HG03159 (cell line): ENCODE measurements around the gene PLCB1.
"Not testable (repeated sequence)": the region's sequence is repeated elsewhere in the genome, so short reads cannot be mapped to it uniquely, and the experiment has no call there.

Experiments
- ATAC-seq: cut with Tn5 transposase; IDR thresholded peaks from one replicate; pipeline ENCODE4 v1.9.1; 2021; ENCODE audit warnings: mild to moderate bottlenecking, moderate library complexity; ENCODE audit not compliant: unreplicated experiment

Gene PLCB1

GRCh38 chr20:8155229-8155628 is 23.2 kb downstream of the PLCB1 start:
- ATAC-seq = no peak

- ATAC-seq = no peak
Observed at GRCh38 chr20:8155812-8156211, 23.7 kb downstream of the PLCB1 start.

GRCh38 chr20:8156235-8157079 is 24.4 kb downstream of the PLCB1 start:
- ATAC-seq = peak; percentile 81

DNA sequence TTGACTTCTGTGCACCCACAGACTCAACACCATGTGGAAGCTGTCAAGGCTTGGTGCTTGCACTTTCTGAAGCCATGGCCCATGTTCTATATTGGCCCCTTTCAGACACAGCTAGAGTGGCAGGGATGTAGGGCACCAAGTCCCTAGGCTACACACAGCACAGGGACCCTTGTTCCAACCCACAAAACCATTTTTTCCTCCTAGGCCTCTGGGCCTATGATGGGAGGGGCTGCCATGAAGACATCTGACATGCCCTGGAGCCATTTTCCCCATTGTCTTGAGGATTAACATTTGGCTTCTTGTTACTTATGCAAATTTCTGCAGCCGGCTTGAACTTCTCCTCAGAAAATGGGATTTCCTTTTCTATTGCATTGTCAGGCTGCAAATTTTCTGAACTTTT is 27.2 kb downstream of the PLCB1 start:
- ATAC-seq = not testable (repeated sequence)

GRCh38 chr20:8161264-8162071 is 29.4 kb downstream of the PLCB1 start:
- no peak for ATAC-seq

GRCh38 chr20:8162610-8163009 is 30.5 kb downstream of the PLCB1 start:
- no peak for ATAC-seq

DNA sequence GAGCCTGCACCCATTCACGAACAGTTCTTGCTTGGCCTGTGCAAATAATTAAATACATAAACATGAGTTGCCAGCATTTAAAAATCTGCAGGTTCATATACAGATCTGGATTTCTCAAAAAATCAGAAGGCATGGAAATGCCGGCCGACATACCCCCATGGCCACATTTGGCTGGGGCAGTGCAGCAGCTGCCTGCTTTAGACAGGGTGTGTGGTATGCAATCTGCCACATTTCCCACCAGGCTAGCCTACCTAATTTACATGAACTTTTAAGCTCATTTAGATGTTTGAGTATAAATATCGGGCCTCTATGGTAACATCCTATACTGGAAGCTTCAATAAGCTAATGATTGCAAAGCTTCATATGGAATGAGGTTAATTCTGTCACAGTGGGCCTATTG is 31.5 kb downstream of the PLCB1 start:
- no peak for ATAC-seq

DNA sequence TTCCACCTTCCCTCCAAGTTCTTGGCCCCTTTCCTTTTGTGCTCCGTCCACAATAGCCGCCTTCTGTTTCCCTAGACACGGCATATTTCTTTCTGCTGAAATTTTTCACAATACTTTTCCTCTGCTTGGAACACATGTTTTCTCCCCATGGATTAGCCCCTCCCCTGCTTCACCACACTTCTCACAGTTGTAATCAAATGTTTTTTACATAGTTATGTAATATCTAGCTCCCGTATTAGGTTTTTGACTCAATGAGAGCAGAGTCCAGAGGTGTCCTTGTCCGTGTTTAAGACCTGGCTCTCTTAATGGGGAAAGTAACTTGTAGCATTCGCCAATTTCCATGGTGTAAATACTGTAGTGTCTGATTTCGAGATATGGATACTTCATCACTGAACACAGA is 34.7 kb downstream of the PLCB1 start:
- no peak for ATAC-seq

- no peak for ATAC-seq
Observed at GRCh38 chr20:8168785-8169288, 36.8 kb downstream of the PLCB1 start.

DNA sequence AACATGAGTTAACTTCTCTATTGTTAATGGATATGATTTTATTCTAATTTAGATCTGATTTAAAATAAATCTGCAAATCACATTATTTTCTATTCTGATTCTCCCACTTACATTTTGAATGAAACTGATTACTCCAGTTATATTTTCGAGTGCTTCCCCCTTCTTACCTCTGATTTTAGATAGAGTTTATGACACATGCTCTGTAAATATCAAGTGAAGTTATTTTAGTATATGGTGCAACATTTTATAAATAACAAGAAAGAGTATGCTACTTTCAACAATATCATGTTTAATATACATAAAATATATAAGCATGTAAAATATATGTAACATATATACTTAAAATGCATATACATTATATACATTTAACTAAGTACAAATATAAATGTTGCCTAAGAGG is 38.9 kb downstream of the PLCB1 start:
- ATAC-seq = no peak

DNA sequence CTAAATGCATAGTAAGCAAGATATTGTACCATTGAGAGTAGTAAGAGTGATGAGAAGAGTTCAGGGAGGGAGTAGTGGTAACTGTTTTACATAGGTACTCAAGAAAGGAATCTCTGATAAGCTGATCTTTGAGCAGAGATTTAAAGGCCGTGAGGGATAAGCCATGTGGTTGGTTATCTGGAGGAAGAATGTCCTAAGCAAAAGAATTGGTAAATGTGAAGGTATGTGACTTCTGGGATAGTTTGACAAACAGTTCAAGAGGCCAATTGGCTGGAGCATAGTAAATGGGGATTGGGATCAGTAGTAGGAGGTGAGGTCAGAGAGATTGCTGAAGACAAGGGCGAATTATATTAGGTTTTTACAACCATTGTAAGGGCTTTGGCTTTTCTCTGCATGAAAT is 40.1 kb downstream of the PLCB1 start:
- no peak for ATAC-seq

DNA sequence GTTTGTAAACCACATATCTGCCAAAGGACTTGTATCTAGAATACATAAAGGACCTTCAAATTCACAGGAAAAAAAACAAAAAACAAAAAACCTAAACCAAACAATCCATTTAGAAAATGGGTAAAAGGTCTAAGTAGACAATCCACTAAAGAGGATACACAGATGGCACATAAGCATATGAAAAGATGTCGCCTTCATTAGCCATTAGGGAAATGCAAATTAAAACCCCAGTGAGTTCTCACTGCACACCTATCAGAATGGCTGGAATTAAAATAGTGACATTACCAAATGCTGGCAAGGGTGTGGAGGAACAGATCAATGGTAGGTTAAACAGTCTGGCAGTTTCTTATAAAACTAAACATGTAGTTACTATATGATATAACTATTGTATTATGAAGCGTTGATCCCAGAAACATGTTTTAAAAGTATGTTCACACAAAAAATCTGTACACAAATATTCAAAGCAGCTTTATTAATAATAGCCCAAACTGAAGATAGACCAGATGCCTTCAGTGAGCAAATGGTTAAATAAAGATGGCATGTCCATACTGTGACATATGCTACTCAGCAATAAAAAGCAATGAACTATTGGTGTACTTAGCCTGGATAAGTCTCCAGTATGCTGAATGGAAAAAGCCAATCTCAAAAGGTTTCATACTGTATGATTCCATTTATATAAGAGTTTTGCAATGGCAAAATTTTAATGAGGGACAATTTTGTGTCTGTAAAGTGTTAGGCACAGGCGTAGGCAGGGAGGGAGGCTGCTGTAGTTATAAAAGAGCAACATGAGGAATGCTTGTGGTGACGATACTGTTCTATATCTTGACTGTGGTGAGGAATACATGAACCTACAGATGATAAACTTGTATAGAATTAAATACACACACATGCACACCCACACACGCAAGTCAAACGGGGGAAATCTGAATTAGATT is 43.9 kb downstream of the PLCB1 start:
- no peak for ATAC-seq

- no peak for ATAC-seq
Observed at GRCh38 chr20:8183526-8183925, 51.5 kb downstream of the PLCB1 start.

DNA sequence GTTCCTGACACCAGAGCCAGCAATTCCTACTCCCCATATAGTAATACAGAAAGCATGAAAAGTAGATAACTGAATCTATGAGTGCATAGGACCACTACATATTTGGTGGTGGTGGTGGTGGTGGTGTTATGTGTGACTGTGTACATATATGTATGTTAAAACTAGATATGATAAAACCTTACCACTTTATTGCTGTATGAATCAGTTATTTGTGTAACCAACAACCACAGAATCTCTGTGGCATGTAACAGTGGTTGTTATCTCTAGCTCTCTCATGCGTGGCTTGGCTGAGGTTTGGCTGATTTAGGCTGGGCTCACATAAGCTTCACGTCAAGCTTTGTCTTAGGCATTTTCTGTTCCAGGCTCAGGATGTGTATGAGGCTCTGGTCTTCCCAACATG is 55.7 kb downstream of the PLCB1 start:
- no peak for ATAC-seq

DNA sequence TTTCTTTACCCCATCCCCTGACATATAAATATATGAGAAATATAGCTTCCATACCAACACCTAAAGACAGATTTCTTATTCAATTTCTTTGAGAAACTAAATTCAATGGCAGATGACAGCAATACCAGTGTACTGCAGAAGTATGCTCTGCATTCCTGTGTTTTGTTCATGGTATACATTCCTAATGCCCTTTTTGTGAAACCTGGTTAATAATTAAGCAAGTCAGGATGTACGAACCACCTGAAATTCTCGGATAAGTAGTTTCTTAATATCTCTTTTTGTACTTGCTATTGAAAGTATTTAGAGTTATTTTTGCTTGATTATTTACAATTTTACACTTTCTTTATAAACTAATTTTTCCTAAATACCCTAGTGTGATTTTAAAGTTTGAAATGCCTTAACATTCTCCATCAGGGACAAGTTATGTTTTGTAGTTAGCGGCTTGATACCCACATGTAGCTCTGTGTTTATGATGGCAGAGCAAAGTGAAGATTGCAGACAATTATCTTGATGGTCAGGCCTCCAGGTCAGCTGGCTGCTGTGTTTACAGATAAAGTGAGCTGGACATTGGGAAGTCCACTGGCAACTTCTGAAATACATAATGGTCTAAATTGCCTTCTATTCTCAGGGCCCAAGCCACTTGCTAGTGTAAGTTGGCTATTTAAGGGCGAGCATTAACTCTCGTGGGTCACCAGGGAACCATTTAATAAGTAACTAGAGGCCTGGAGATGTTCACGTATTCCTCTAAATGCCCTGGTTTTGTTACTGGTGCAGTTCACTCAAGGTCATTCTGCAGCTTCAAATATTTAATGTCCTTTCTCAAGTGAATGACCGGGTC is 58.2 kb downstream of the PLCB1 start:
- no peak for ATAC-seq

DNA sequence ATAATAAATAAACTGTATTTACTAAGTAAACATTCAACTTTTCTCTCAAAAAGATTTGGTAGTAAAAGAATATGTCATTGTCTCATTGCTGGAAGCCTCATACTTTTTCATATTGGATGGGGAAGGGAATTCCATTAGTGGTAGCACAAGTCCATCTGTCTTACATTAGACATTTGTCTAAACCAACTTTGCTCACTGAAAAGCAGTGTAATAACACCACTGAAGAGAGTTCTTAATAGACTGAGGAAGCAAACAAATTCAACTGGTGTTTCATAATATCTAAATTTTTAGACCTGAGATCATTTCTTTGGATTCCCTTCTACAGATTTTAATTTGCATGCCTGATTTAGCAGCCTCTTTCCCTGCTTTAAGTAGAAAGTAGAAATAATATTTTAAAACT is 62.7 kb downstream of the PLCB1 start:
- no peak for ATAC-seq

GRCh38 chr20:8196096-8196495 is 64.0 kb downstream of the PLCB1 start:
- ATAC-seq = no peak

DNA sequence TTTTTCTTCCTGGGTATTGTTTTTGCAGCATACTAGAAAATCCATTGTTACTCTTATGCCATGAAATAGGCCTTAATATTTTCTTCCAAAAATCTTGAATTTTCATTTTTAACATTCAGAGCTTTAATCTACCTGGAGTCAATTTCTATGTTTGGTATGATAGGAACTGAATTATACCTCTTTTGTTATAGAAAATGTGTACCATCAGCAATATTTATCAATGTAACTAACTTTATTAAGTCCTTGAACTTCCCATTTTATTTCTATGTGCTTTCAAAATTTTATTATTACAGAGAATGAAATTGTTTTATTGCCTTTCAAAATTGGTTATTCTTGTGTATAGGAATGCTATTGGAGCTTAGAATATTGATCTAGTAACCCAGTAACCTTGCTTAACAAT is 68.2 kb downstream of the PLCB1 start:
- ATAC-seq = no peak

- ATAC-seq = no peak
Observed at GRCh38 chr20:8203366-8203765, 71.3 kb downstream of the PLCB1 start.

- ATAC-seq = no peak
Observed at GRCh38 chr20:8205996-8206395, 73.9 kb downstream of the PLCB1 start.
